HG02571 (cell line): ENCODE results near the gene SGSM2.

Experiments
- ATAC-seq: cut with Tn5 transposase; IDR thresholded peaks from one replicate; pipeline ENCODE4 v1.9.1; 2021; ENCODE audit warnings: mild to moderate bottlenecking, moderate library complexity; ENCODE audit not compliant: unreplicated experiment

SGSM2 gene

DNA sequence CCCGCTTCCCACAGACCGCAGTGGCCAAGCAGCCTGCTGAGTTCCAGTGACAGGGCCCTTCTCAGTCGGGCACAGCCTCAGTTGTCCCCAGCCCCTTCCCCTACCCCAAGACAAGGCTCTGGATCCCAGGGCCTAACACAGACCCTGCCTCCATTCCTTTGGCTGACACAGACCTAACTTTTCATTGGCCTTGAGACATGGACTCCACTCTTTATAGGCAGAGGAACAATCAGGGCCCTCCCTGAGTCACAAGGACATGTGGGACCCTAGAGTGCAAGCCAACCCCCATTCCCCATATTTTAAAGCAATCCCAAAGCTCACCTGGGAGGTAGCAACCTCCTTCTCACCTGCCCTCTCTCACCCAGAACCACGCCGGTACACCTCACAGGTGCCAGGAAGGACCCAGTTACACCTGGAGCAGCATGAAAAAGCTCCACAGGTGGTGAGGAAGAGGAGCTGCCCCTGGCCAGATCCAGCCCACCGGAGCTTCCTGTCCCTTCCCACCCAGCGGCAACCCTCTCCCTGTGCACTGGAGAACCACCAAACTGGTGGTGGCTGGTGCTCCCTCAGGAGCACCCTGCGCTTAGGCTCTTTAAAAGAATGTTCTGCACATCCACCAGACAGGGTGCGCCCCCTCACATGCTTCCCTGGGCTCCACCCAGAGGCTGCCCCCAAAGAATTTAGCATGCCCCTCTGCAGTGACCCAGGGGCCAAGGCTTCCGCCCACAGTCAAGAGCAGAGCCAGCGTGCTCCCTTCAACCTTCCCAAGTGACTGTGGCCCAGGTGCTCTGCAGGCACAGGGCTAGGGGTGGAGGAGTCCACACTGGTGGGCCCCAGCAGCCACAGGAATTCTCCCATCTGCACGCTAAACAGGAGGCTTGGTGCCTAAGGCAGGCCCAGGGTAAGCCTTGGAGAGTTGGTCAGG is 60.2 kb downstream of the SGSM2 start:
- ATAC-seq: no peak

DNA sequence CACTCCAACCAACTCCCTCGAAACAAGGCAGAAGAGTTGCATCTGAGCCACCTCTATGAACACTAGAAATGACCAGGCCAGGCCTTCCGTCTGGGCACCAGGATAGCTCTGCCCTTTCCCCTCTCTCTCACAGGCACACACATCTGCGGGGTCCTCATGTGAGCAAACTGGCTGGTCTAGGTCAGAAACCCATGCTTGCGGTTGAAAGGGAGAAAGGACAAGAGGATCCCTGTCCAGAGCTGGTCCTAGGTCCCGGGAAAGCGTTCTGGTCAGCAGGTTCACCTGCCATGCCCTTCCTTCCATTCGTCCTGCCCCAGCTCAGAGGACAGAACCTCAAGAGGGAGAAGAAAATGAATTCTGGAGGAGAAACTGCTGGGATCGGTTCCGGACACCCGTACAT is 60.9 kb downstream of the SGSM2 start:
- ATAC-seq: no peak

- ATAC-seq: no peak
These were observed 61.6 kb downstream of the SGSM2 start for GRCh38 chr17:2398655-2399571.

- ATAC-seq: peak; percentile 30
These were observed 62.5 kb downstream of the SGSM2 start for GRCh38 chr17:2399572-2400473.

GRCh38 chr17:2400474-2400866 is 63.2 kb downstream of the SGSM2 start:
- ATAC-seq: no peak

- ATAC-seq: peak; percentile 29
These were observed 63.6 kb downstream of the SGSM2 start, which contains the start of gene MNT for GRCh38 chr17:2400877-2401425. Gene MNT, minus strand, starts transcription at chr17:2401060. Its CDS starts 348 bp downstream, at chr17:2400712.

GRCh38 chr17:2401426-2402221 is 64.3 kb downstream of the SGSM2 start:
- ATAC-seq: peak; percentile 44

GRCh38 chr17:2402544-2402943 is 65.2 kb downstream of the SGSM2 start:
- no peak for ATAC-seq

DNA sequence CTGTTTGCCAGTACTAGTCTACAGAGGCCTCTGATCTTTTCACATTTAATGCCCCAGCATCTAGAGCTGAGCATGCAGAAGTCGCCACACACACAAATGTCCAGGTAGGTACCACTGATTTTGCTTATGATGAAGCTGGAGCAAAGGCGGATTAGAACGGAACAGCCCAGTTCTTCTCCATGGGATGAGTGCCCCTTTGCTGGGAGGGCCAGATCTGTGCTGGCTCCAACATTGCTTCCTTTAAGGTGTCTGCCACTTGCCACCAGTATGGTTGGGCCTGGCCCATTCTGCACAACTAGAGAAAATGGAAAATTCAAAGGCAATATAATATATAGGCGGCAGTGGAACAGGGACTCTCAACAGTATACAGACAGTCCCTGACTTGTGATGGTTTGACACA is 65.7 kb downstream of the SGSM2 start:
- no peak for ATAC-seq

DNA sequence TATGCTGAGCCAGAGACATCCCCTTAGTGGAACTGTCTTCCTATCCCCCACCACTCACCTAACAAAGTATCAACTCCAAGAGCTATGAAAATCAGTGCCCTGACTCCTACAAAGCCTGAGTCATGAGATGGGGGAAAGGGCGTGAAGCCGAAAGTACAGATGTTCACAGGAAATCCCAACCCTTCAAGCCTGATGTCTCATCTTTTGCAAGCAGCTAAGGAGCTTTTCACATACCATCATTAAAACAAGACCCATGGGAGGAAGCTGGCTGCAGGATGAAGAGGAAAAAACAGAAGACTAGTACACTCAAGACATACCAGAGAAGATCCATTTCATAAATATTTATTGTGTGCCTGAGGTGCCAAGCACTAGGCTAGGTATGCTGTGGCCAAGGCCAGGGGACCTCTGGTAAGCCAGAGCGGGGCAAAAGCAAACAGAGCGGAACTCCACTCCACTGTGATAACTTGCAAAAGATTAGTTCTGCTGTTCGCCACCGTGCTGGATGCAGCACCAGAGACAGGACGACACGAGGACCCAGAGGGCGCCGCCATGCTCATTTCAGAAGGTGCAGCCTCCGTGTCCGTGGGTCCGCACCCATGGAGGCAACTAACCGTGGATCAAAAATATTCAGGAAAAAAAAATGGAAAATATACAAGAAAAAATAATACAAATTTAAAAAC is 68.1 kb downstream of the SGSM2 start:
- no peak for ATAC-seq

- no peak for ATAC-seq
These were observed 69.1 kb downstream of the SGSM2 start for GRCh38 chr17:2406271-2406902.

- ATAC-seq: no peak
These were observed 69.8 kb downstream of the SGSM2 start for GRCh38 chr17:2406903-2407790.

DNA sequence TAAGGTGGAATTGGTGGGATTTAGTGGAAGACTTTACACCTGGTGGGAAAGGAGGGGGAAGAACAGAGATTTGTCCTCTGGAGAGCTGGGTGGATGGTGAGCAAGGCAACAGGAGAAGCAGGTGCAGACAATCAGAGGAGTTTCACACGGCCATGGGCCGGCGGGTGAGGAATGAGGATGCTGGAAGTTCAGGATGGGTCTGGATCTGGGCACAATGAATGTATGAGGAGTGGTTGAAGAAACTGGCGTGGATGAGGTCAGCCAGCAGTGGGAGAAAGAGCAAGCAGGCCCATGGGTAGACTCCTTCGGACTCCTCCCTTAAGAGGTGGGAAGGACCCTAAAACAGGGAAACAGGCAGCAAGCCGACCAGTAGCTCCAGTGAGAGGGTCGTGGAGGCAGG is 73.7 kb downstream of the SGSM2 start:
- no peak for ATAC-seq

DNA sequence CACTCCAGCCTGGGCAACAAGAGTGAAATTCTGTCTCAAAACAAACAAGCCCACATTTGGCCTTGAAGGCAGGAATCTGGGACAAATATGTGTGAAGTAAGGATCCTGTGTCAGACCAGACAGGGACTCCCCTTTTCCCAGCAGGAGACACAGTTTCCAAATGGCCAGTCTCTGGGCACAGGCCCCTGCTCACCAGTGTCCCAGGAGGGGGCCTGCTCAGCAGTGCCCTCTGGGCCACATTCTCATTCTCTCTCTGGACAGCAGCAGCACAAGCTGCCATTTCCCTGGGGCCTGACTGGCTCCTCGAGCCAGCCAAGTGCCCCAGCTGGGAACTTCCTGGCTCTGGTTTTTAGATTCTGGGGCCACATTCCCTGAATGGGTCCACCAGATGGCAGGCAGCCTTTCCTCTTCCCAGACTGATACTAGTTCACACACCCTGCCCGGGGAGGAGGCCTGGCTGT is 75.3 kb downstream of the SGSM2 start:
- ATAC-seq: no peak

DNA sequence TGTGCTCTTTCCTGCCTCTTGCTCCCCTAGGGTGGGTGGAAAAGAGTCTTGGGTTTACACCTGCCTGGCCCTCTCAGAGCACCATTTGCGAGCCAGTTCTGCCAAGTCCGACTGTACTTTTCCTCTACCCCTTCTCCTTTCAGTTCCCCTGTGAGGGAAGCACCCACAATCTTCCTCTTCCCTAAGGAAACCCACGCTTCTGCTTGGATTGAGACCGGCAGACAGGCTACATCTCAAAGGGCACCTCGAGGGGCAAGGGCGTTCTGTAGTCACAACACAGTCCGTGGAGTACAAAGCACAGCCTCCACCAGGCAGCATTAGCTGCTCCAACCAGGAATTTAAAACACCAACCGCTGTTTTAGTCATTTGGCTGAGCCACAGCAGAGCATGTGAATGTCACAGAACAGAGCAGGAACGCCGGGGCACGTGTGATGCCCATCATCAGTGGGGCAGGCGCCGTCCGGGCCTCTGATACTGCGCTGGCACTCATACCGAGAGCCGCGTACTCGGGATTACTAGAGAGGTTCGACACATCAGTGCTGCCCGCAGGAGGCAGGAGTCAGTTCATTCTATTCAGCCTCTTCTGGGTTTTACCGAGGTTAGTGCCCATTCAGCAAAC is 77.3 kb downstream of the SGSM2 start:
- ATAC-seq: no peak

- ATAC-seq: no peak
These were observed 77.8 kb downstream of the SGSM2 start for GRCh38 chr17:2415081-2415480.
